Tongue (tissue), 2 donors: ENCODE results near the gene FHIT. TPM values are rescaled to one million over a fixed set of nuclear protein-coding genes. Genes with fewer than 3 reads are reported as not detected.

ENCODE experiments used
- DNase-seq: peaks from one replicate; pipeline ENCODE4 v3.0.0-alpha.2; 2015
- total RNA-seq: library from RNA; depleted of rRNA; stranded (reverse); fragments of >200 nt; gene quantifications from one replicate; pipeline ENCODE4 v1.2.3, GENCODE V29; 2014

Gene FHIT
- total RNA-seq, 1 donor from 2014 or later, result 7.4 TPM

- no peak for DNase-seq
Observed at GRCh38 chr3:59922192-59922591, 1329.1 kb downstream of the FHIT start.

GRCh38 chr3:59920822-59921221 lies 1330.4 kb downstream of the FHIT start:
- no peak for DNase-seq

DNA sequence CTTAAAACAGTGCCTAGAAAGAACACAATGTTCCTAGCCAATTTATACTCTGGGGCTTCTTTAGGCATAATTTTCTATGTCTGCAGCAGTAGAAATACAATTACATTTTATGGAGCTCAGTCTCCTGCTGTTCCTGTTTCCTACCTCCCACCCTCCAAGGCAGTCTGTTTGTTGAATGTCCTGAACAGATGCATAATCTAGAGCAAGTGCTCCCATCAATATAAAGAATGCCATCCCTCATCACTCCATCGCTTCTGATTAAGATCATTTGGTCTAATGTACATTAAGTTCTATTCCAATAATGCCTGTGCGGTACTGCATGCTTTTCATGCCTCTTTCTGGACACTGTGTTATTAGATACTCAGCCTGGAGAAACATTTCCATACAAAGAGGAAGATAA lies 1331.7 kb downstream of the FHIT start:
- no peak for DNase-seq

- no peak for DNase-seq
Observed at GRCh38 chr3:59914251-59914650, 1337.0 kb downstream of the FHIT start.

- DNase-seq, result no peak
Observed at GRCh38 chr3:59913645-59914044, 1337.6 kb downstream of the FHIT start.

DNA sequence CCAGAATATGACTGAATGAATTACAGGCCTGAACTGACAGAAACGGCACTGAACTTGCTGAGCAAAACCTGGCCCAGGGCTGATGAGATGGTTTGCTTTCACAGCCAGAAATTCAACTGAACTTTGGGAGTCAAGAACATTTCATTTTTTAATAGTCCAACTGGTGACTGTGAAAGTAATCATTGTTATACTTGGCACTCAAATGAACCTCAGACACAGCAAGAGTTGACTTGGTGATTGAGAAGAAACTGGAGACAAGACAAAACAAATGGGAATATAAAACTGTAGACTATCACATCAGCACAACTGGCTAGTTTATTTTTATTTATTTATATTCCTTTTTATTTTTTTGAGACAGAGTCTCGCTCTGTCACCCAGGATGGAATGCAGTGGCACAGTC lies 1342.6 kb downstream of the FHIT start:
- DNase-seq, result no peak

GRCh38 chr3:59908280-59908679 lies 1343.0 kb downstream of the FHIT start:
- no peak for DNase-seq

- DNase-seq, result no peak
Observed at GRCh38 chr3:59904296-59904695, 1347.0 kb downstream of the FHIT start.

- no peak for DNase-seq
Observed at GRCh38 chr3:59899061-59899460, 1352.2 kb downstream of the FHIT start.

- DNase-seq, result no peak
Observed at GRCh38 chr3:59895972-59896371, 1355.3 kb downstream of the FHIT start.

DNA sequence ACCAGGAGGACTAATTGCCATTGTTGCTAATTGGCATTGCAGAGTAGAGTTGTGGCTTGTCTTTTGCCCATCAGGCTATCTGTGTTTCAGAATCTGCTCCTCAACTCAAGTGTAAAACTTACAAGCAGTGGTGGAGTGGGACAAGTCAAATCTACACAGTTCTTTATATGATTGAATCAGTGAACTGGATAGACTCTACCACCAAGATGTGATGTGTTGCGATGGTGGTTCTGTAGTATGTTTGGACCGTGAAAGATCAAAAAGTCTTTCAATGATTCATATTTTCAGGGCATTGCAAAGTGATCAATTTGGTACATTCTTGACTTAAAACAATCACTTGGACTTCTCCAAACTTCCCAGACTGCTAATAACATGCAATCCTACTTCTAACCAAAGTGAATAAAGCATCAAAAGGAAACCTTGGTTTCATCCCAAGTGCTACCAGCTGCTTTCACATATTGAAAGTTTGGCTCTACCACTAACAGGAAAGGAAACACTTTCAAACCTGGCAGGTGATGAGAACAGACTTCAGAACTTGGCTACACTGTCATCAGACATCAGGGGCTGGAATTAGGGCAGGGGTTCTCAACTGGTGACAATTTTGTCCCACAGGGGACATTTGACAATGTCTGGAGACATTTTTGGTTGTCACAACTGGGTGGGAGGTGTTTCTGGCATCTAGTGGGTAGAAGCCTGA lies 1356.7 kb downstream of the FHIT start:
- no peak for DNase-seq

- no peak for DNase-seq
Observed at GRCh38 chr3:59890639-59891038, 1360.6 kb downstream of the FHIT start.

DNA sequence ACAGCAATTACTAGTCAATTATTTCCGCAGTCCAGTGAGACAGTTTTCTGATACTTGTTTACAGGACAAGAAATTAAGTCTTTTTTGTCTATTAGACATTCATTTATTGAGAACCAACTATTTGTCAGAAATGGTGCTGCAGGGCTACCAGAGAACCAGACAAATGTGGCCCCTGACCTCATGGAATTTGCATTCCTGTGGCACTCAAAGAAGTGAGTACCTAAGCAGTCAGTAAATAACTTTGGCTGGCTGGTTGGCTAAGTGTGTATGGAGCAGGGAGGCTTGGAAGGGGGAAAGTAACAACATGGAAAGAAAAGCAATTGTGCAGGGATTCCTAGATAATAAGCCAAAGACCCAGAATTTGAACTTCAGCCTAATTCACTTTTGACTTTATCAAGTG lies 1364.5 kb downstream of the FHIT start:
- DNase-seq, result no peak

DNA sequence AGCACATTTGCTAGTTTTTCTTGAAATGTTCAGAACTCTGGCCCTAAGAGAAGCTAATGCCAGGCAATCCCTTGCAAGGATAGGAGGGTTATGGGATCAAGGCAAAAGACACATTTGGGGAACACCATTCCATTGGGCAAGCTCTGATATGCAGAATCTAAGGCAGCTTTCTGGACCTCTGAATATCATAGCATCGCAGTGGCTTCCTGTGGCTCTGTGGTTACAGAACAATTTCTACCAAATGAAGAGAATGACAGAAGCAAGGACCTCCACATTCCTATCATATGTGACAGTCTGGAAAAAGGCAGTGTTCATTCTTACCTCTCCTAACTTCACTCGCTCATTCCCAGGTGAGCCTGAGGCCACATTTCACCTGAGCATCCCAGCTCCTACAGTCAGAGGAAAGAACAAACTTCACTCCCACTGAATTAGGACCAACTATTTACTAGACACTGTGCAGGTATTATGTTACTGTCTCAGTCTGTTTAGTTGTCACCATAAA lies 1365.3 kb downstream of the FHIT start:
- no peak for DNase-seq

DNA sequence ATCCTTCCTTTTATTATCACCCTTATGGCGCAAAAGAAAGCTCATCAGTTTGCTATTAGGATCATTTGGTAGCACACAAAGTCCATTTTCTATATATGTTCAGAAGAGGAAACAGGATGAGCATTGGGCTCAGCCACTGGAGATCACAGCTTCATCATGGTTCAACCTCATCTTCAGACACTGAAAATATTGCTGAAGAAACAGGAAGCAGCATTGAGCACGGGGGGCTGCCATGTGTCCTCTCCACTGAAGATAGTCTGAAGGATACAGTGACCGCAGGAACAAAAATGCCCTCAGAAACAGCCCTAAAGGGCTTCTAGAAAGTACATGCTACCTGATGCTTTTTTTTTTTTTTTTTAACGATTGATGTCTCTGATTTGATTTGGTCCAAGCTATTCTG lies 1366.2 kb downstream of the FHIT start:
- DNase-seq, result no peak

DNA sequence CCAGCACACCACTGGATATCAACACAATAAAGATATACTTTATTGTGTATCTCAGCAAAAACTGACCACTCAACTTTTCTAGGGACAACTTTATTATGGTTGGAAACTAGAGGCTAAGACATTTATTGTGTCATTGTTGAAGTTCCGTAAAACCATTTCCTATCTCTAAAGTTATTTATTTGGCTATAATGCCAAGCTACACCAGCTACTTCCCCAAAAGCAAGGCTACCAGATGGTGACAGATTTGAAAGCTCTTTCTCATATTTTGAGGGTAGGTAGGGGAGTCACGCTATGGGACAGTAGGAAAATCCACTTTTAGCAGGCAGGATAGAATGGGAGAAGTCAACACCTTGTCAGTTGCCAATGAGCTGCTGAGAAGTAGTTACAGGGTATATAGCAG lies 1366.8 kb downstream of the FHIT start:
- no peak for DNase-seq

DNA sequence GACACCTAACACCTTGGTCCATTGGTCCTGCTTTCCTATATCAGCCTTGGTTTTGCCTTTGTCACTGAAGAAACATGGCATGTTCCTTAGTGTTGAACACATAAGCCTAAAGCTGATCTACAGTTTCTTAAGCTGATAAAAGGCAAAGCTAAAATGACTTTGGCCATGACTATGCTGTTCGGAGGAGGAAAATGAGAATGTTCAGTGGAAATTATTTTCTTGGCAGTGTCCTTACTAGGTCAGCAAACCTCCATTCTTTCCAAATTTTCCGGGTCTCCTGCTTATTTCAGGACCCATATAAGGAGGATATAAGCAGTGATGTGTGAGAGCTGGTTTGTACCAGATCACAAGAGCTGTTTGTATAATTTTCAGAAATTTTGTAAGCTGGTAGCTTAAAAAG lies 1368.5 kb downstream of the FHIT start:
- DNase-seq, result no peak

DNA sequence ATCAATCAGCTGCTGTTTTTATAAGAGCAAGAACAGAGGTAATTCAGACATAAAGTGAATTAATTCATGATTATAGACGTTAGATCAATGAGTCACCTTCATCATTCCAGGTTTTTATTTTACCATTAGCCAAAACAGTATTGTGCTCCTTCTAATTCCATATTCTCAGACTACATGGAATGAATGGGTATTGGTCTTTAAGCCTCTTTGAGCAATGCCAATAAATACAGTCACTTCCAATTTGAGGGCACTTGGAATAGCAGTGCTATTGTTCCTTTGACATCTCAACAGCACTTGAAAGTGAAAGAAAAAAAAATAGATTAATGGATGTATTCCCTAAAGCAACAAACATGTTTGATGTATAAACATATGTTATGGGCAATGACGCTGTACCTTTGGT lies 1370.5 kb downstream of the FHIT start:
- DNase-seq, result no peak

DNA sequence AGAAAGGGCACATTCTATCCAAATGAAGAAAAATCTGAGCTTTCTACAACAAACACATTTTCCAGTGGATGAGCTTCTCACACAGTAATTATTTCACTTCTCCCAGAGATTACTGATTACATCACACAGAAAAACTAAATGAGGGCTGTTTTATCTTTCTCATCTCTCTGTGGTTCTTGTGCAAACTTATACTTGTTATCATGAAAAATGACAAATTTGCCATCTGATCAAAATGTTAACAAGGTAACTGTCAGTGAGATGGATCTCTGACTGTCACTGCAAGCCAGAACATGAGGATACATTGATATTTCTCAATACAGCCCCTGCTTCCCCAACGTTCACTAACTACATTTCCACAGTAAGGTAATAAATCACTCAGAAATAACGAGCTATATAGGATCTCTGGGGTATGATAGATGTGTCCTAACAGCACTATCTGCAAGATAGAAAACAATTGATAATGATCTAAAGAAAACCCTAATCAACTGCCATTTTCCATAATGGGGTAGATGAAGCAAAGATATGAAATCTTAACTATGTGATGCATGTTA lies 1372.1 kb downstream of the FHIT start:
- DNase-seq, result no peak

DNA sequence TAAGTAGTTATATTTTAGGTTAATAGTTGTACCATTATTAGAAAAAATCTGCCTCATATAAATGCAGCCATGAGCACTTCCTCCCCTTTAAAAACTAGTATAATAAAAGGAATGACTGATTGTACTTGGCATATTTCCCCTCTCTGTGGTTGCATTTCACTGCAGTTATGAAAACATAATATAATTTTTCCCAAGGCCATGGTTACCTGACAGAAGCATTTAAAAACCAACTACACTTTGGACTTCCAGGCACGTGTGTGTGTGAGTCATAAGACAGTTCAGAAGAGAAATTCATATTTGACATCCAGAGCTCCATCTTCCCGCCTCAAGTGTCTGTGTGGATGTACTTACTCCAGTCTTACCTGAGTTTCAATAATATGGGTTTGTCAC lies 1373.2 kb downstream of the FHIT start:
- DNase-seq, result no peak

GRCh38 chr3:59877263-59878037 lies 1373.8 kb downstream of the FHIT start:
- no peak for DNase-seq

DNA sequence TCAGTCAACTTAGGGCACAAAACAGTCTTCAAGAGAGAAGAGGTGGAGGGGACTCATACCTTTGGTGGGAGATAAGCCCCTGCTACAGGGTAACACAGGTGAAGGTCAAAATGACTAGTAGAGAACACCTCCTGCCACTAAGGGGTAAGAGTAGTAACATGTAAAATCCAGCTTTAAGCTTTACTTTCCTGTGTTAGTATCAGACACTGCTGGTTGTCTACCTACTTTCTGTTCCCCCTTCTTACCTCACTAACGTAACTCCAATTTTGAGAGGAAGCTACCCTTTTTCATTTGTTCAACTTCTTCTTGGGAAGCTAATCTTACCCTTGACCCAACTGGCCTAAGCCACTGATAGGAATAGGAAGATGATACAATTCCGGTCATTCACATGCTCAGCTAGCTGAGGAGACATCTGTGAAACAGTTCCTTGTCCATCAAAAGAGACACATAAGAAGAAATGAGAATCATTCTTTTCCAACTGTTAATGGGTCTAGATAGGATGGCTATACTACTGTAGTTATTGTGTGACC lies 1374.7 kb downstream of the FHIT start:
- DNase-seq, result no peak

DNA sequence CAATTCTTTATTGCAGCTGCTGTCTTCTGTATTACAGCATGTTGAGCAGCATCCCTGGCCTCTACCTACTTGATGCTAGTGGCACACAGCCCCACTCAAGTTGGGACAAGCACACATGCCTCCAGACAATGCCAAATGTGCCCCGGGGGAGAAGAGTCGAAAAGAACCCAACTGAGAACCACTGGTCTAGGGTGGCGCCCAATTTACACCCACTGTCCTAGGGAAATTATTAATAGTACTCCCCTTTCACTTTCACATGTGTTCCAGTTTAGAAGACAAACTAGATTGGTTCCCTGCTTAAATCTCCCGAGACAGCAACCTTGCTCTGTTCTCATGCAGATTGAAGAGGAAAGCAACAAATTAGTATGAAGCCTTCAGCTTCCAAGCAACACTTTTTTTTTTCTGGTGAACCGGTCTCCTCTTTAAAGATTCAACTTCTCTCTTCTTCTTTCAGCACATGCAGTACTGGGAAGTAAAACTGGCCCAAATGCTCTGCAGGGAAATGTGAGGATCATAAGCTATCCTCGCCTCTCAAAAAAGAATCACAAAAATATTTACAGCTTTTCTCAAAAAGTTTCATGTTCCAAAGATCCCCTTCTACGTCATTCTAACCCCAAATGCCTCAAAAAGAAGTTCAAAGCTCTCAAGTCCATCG lies 1377.5 kb downstream of the FHIT start:
- no peak for DNase-seq
